GM23338 (cell line): ENCODE data around the gene NTRK1.

Experiments used
- CREB1 ChIP-seq: fragments of 250-450 bp; sonication (Bioruptor Pico); IDR thresholded peaks from 2 replicates; pipeline ENCODE4 v1.5.0; 2020; ENCODE audit warnings: low read depth, mild to moderate bottlenecking, moderate library complexity
- CTCF ChIP-seq, 2 experiments: fragments of 200-600 bp in 1 of 2; sonication (generic) in 1 of 2; conservative IDR thresholded peaks; 2 replicates each; pipeline versions ENCODE4 v1.5.1 to v1.6.1; 2016 to 2017; ENCODE audit warnings: antibody characterized with exemption in 2 of 2, low read depth in 2 of 2, mild to moderate bottlenecking in 2 of 2, moderate library complexity in 1 of 2
- ETS1 ChIP-seq: IDR thresholded peaks from 2 replicates; pipeline ENCODE4 v1.6.1; 2016; ENCODE audit warnings: antibody characterized with exemption
- EZH2 ChIP-seq: fragments of 200-600 bp; sonication (generic); IDR thresholded peaks from one replicate; pipeline ENCODE4 v1.8.0; 2017; ENCODE audit warnings: antibody characterized with exemption, mild to moderate bottlenecking, low read depth; ENCODE audit not compliant: unreplicated experiment
- EZH2phosphoT487 ChIP-seq: fragments of 200-600 bp; sonication (generic); IDR thresholded peaks from one replicate; pipeline ENCODE4 v1.8.1; 2018; ENCODE audit warnings: antibody characterized with exemption; ENCODE audit not compliant: unreplicated experiment
- JUNB ChIP-seq: IDR thresholded peaks from one replicate; pipeline ENCODE4 v1.6.1; 2016; ENCODE audit warnings: antibody characterized with exemption; ENCODE audit not compliant: unreplicated experiment
- NANOG ChIP-seq: IDR thresholded peaks from 2 replicates; pipeline ENCODE4 v1.6.1; 2016; ENCODE audit warnings: antibody characterized with exemption, borderline replicate concordance
- POLR2AphosphoS5 ChIP-seq: IDR thresholded peaks from 2 replicates; pipeline ENCODE4 v1.6.1; 2016; ENCODE audit warnings: antibody characterized with exemption, low read depth
- REST ChIP-seq: IDR thresholded peaks from one replicate; pipeline ENCODE4 v1.6.1; 2018; ENCODE audit warnings: antibody characterized with exemption; ENCODE audit not compliant: unreplicated experiment
- STAT1 ChIP-seq: IDR thresholded peaks from one replicate; pipeline ENCODE4 v1.6.1; 2016; ENCODE audit warnings: antibody characterized with exemption; ENCODE audit not compliant: unreplicated experiment
- ZNF114 ChIP-seq: fragments of 250-450 bp; sonication (Bioruptor Pico); IDR thresholded peaks from 2 replicates; pipeline ENCODE4 v1.5.0; 2020; ENCODE audit warnings: mild to moderate bottlenecking, moderate library complexity
- ZNF331 ChIP-seq: fragments of 250-450 bp; sonication (Bioruptor Pico); IDR thresholded peaks from 2 replicates; pipeline ENCODE4 v1.5.0; 2020; ENCODE audit warnings: low read depth, mild to moderate bottlenecking, moderate library complexity

GRCh38 chr1:156887317-156887716 is 26.7 kb downstream of the NTRK1 start:
- no peak for TF ChIP-seq CREB1 (CRISPR knock-in tag)
- no peak for TF ChIP-seq CTCF (conservative IDR thresholded peaks at IDR 0.05; ENCODE audit: low read depth in 2 of 2)
- TF ChIP-seq EZH2: no peak
- no peak for TF ChIP-seq JUNB
- TF ChIP-seq REST: no peak
- TF ChIP-seq POLR2AphosphoS5: no peak
- TF ChIP-seq EZH2phosphoT487: no peak
- TF ChIP-seq NANOG: no peak
- no peak for TF ChIP-seq ZNF331 (CRISPR knock-in tag)
- no peak for TF ChIP-seq STAT1
- no peak for TF ChIP-seq ETS1
- no peak for TF ChIP-seq ZNF114
